ENCODE data around the gene LPIN2.

GRCh38 chr18:2978208-2978607 is 34.7 kb downstream of the LPIN2 start:
- TF ChIP-seq CTCF (IDR thresholded peaks at IDR 0.05): no peak
- no peak for TF ChIP-seq POLR2A (IDR thresholded peaks at IDR 0.05)

Measured in uterus (tissue), 2 donors.